ENCODE measurements around the gene COL6A1.
A peak's percentile ranks its signal among the peaks of the same experiment; 100 is the strongest.
"Not testable (repeated sequence)": the region's sequence is repeated elsewhere in the genome, so short reads cannot be mapped to it uniquely, and the experiment has no call there.

Gene COL6A1

DNA sequence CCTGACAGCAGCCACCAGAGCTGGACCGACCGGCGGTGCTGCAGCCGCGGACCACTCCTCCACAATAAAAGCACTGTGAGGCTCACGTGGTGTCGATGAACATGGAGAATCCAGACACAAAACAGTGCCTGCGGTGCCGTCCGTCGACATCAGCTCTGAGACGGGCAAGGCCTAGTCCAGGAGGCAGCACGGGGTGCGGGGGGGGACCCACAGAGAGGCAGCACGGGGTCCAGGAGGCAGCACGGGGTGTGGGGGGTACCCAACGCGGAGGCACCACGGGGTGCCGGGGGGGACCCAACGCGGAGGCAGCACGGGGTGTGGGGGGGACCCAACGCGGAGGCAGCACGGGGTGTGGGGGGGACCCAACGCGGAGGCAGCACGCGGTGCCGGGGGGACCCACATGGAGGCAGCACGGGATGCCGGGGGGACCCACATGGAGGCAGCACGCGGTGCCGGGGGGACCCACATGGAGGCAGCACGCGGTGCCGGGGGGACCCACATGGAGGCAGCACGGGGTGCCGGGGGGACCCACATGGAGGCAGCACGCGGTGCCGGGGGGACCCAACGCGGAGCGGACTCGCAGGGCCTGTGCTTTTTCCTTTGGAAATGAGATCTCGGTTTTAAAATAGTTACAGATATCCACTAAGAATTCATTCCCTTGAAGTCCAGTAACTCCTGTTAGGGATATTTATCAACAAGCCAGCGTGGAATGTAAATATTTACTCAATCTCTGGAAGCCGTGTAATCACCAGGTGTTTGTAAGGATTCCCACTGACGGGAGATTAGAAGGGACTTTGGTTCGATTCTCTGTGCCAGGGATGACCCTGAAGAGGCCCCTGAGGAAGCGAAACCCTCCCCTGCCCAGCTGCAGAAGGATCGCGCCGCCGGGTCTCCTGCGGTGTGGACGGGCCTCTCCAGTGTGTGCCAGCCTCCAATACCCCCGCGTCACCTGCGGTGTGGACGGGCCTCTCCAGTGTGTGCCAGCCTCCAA lies 52.1 kb downstream of the COL6A1 start:
- peak; percentile 73 for DNase-seq

DNA sequence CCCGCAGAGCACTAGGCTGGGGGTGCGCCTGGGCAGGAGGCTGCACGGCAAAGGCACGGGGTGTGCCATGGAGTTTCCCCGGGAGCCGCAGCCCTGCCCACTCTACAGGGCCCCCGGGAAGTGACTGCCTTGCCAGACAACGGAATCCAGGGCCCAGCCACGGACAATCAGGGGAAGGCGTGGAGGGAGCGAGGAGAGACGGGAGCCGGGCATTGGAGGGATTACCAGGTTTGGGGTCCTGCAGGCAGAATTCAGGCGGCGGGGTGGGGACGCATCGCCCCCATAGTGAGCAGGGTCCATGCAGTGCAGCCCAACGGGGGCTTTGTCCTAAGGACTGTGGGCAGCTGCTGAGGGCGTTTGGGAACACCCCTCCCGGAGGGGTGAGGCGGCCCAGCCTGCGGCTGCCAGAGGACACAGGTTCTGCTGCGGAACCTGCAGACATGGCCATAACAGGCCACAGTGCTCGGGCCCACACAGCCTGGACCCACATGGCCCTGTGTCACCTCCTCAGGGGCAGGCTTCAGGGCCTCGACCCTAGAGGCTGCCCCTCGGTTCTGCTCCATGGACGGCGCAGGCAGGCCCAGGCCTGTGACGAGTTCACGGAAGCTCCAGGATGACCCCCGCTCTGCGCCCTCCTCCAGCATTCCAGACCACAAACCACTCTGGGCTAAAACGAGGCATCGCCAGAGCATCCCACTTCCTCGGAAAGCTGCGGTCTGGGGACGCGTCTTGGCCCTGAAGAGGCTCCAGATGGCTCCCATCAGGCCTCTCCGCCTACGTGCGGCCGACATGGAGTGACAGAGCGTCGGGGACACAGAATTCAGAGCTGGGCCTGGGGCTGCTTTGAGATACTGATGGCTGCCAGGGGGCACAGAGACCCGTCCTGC lies 54.5 kb downstream of the COL6A1 start:
- no peak for DNase-seq

- no peak for DNase-seq
Measured at GRCh38 chr21:46036696-46037330, 55.2 kb downstream of the COL6A1 start.

DNA sequence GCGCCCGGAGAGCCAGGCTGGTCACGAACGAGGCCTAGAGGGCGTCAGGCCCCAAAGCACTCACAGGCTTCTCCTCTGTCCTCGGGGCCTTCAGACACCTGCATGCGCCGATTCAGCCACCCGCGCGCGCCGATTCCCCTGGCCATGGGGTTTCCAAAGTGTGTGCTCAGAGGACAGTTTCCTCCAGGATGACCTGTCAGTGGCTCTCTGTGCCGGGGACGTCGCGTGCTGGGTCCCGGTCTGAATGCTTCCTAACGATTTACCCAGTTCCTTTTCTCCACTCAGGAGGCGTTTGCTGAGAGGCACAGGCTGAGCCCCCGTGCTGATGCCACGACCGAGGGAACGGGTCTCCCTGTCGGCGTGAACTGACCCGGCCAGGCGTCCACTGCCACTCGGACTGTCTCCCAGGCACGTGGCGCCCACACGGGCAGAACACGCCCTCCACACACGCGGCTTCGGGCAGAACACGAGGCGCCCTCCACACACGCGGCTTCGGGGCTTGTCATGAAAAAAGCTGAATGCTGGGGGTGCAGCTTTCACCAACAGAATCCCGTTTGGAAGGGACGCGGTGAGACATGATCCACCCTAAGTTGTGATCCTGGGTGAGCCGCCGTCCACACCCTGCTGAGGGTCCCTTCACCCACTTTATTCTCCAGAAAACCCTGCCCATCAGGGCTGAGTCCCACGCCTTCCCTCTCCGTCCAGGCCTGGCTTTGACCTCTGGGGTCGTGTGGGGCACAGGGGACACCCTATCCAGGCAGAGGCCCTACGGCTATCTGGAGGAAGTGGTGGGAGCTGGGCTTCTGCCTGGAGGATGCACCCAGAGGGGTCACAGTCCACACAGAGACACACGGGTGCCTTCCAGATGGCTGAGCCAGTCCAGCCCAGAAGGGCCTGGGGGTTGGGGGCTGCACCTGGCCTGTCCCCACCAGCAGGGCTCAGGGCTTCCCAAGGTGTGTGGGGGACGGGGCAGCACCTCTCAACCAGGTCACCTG lies 56.1 kb downstream of the COL6A1 start:
- no peak for DNase-seq

- no peak for DNase-seq
Measured at GRCh38 chr21:46038341-46038829, 56.8 kb downstream of the COL6A1 start.

GRCh38 chr21:46038871-46039397 lies 57.4 kb downstream of the COL6A1 start:
- no peak for DNase-seq

DNA sequence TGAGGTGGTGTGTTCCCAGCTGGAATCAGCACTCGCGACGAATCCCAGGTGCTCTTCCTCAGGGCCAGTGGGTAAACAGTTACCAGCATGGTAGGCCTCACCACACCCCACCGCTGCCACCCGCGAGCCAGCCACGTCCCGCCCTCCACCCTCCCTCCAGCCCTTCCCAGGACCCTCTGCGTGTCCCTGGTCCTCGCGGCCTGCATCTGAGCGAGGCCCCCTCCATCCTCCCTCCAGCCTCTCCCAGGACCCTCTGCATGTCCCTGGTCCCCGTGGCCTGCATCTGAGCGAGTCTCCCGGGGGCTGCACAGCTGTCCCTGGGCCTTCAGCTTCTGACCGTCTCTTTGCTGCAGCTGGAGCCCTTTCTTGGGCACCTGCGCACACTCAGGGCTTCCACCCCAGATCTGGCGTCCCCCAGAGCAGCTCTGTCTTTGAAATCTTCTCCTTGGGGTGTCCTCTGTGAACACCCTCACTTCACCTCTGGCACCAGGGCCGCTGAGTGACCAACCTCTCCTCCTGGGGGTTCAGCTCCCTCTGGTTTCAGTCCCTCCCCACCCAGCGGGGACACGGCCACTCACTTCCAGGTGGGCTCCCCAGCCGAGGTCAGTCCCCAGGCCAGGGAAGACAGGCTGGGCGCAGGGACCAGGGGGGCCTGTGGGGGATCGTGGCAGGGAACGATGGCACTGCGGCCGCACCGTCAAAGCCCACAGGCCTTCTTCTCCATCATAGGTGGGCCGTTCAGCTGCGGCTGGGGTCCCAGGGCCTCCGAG lies 58.5 kb downstream of the COL6A1 start:
- DNase-seq = no peak

- DNase-seq = no peak
Measured at GRCh38 chr21:46040707-46041106, 59.1 kb downstream of the COL6A1 start.

DNA sequence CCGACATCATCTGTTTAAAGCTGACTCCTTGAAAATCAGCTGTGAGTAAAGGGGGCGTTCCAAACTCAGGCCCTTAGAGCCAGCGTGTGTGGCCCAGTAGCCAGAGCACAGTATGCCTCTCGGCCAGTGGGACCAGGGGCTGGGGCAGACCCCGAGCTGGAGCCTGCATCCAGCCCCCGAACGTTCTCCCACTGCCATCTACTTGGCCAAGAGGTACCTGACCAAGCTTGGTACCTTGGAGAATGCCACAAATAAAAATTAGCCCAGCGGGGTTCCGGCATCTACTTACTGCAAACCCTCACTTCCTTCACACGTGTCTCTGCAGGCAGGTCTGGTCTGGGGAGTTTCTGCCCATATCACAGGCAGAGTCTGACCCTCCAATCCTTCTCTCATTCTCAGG lies 59.6 kb downstream of the COL6A1 start:
- DNase-seq = no peak

GRCh38 chr21:46045154-46045553 lies 63.6 kb downstream of the COL6A1 start:
- DNase-seq = no peak

DNA sequence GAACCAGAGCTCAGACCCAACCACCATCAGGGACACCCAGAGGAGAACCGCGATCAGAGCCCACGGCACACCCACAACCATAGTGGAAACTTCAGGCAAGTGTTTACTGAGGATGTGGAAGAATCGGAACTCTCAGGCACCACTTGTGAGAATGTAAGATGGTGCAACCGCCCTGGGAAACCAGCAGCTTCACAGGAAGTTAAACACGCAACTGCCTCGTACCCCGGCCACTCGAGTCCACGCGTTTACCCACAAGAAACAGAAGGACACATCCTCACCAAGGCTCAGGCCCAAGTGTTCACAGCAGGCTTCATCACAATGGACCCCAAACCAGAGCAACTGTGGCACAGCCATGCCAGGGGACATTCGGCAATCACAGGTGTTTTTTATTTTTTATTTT lies 64.9 kb downstream of the COL6A1 start:
- DNase-seq = no peak

DNA sequence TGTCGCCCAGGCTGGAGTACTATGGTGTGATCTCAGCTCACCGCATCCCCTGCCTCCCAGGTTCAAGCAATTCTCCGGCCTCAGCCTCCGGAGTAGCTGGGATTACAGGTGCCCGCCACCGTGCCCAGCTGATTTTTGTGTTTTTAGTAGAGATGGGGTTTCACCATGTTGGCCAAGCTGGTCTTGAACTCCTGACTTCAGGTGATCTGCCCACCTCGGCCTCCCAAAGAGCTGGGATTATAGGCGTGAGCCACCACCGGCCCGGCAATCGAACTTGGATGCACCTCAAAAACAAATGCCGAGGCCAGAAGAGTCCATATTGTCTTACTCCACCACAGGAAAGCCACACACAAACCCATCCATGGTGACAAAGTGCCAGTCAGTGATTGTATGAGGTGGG lies 65.3 kb downstream of the COL6A1 start:
- not testable (repeated sequence) for DNase-seq

DNA sequence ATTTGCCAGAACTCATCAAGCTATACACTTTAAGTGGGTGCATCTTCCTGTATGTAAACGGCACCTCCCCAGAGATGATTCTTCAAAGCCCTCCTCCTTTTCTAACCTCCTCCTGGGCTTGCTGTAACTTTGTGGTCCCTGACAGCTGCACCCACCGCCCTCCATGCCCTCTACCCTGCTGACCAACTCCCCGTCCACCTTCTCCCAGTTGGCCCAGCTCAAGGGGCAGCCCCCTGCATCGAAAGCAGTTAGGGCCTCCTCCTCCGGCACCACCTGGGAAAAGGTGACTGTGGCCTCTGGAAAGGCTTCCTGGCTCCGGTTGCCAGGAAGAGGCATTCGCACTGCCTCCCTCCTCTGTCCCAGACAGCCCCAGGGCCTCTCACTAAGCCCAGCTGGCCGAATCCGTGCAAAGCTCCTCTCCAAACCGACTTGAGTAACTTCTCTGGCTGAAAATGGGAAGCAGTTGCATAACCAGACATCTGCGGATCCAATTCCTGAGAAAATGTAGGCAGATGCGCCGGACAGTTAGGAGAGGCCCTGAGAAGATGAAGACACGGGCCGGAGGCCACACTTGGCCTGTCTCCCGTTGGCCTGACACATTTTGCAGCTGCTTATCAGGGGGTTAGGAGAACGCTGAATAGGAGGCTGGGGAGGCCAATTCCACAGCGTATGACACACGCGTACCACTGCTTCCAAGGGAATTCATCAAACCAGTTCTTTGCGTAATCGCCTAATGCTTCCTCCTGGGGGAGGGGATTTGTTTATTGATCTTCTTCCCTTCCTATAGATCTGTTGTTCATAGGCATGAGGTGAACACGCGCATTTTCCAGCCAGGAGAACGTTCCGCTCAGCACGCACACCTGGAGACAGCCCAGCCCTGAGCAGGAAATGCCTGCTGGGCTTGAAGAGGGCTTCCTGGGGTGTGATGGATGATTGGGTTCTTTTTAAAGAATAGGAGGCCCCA lies 67.6 kb downstream of the COL6A1 start:
- DNase-seq = peak; percentile 33

DNA sequence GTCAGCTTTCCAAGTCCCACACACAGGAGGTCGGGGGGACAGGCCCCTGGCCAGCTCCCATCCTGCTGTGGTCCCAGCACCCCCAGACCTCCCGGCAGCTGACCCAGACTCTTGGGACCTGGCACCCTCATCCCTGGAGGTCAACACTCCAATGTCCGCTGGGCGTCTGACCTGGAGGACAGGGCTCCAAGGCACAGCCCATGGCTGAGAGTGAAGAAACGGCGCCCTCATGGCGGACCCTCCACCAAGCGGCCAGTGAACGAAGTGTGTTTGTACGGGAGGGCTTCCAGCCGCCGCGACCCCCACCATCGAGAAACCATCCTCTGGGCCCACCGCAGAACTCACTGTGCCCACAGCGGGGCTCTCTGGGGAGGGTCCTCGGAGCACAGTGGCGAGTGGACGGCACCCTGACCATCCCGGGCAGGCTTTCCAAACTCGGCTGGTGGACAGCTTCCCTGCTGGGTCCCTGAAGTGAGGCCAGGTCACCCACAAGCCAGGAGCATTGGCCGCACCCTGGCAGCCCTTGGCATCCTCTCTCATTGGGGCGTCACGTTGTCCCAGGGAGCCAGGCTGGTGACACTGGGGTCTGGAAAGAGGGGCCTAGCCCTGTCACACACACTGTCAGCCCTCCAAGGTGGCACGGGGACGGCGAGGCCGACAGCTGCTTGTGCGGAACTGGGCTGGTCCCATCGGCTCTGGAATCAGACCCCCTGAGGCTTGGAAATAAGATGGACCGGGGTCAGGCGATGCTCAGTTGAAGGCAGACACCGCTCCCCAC lies 68.5 kb downstream of the COL6A1 start:
- no peak for DNase-seq

DNA sequence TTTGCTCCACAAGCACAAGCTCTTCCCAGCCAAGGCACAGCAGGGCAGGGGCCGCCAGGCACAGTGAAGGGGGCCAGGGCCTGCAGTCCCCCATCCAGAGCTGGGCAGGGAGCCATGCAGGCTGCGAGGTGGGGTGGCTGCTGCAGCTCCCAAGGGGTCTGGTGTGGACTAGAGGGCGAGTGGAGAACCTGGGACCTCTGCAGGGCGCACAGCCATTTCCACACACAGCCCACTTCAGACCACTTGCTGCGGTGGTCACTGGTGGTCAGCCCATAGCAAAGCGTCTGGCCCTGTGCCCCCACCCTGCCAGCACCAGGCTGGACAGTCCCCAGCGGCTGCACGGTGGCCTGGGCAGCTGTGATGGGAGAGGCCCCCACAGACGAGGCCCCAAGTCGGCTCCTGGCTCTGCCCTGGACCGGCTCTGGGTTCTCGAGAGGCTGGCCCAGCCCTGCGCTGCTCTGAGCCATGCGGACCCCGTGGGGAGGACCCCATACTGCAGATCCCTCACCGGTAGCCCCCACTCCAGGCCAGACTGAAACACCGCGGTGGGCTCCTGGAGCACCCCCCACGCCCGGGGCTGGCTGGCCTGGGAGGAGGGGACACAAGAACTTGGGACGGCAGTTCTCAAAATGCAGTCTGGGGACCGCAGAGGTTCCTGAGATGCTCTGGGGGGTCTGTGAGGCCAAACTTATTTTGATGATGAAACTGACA lies 69.3 kb downstream of the COL6A1 start:
- no peak for DNase-seq

GRCh38 chr21:46051379-46051770 lies 69.8 kb downstream of the COL6A1 start:
- no peak for DNase-seq

DNA sequence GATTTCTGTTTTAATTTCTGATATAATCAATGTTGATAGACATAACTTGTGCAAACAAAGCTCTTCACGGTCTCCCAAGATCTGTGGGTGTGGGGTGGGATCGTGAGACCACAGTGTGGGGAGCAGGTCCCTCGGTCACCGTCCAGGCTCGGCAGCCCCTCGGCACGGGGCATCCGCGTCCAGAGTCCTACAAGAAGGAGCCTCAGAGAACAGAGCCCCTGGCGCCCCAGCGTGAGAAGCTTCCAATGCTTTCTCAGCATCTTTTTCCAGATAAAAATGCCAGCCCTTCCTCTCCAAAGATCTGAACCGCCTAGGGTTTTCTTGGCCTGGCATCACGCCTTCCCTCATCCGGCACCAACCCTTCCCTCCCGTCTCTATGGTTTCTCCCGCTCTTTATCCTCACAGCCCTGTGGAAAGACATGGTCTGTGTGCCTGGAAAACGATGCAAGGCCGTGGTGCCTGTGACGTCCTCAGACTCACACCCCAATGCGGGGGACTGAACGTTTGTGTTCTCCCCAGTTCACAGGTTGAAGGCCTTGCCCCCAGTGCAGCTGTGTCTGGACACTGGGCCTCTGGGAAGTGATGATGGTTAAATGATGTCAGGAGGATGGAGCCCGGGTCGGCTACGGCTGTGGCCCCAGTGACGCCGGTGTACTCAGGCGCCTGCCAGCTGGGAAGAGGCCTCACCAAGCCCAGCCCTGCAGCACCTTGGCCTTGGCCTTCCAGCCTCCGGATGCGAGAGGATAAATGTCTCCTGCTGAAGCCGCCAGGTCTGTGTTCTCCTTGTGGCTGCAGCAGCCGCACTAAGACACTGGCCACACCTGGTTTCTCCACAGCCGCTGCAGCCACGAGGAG lies 70.5 kb downstream of the COL6A1 start:
- DNase-seq = no peak
